DMS 273 (cell line): ENCODE data around the gene RTL5.

Source experiments
- DNase-seq: peaks from one replicate; lab custom pipeline; 2025; ENCODE audit not compliant: unreplicated experiment; lab: John Stamatoyannopoulos, UW

The RTL5 gene

GRCh38 chrX:72130156-72130761 is 1.5 kb downstream of the RTL5 start:
- no peak for DNase-seq

GRCh38 chrX:72129661-72130060 is 2.1 kb downstream of the RTL5 start:
- DNase-seq, result no peak

GRCh38 chrX:72128881-72129280 is 2.8 kb downstream of the RTL5 start:
- DNase-seq, result peak; percentile 79

- no peak for DNase-seq
Measured at GRCh38 chrX:72128183-72128834, 3.4 kb downstream of the RTL5 start.

- no peak for DNase-seq
Measured at GRCh38 chrX:72127332-72127731, 4.4 kb downstream of the RTL5 start.

GRCh38 chrX:72126539-72127140 is 5.1 kb downstream of the RTL5 start:
- peak; percentile 95 for DNase-seq

- DNase-seq, result peak; percentile 68
Measured at GRCh38 chrX:72126048-72126415, 5.7 kb downstream of the RTL5 start.

- peak; percentile 58 for DNase-seq
Measured at GRCh38 chrX:72125331-72126047, 6.2 kb downstream of the RTL5 start.

GRCh38 chrX:72124540-72125201 is 7.0 kb downstream of the RTL5 start:
- no peak for DNase-seq

- DNase-seq, result peak; percentile 54
Measured at GRCh38 chrX:72123471-72124185, 8.1 kb downstream of the RTL5 start.

- DNase-seq, result no peak
Measured at GRCh38 chrX:72122621-72123337, 8.9 kb downstream of the RTL5 start.

GRCh38 chrX:72121383-72121782 is 10.3 kb downstream of the RTL5 start:
- DNase-seq, result peak; percentile 45

- DNase-seq, result peak; percentile 70
Measured at GRCh38 chrX:72120837-72121236, 10.9 kb downstream of the RTL5 start.

- DNase-seq, result peak; percentile 53
Measured at GRCh38 chrX:72117636-72118210, 14.0 kb downstream of the RTL5 start.

GRCh38 chrX:72115380-72115779 is 16.3 kb downstream of the RTL5 start:
- no peak for DNase-seq

- no peak for DNase-seq
Measured at GRCh38 chrX:72114807-72115206, 16.9 kb downstream of the RTL5 start.

- DNase-seq, result no peak
Measured at GRCh38 chrX:72114306-72114705, 17.4 kb downstream of the RTL5 start.

GRCh38 chrX:72113461-72113860 is 18.3 kb downstream of the RTL5 start:
- DNase-seq, result no peak

GRCh38 chrX:72110876-72111708 is 20.6 kb downstream of the RTL5 start:
- no peak for DNase-seq
